Measurements from ENCODE around the gene ACTRT2. TPM values are rescaled to one million over a fixed set of nuclear protein-coding genes. Genes with fewer than 3 reads are reported as not detected.

ACTRT2 gene
- total RNA-seq, 1 donor from 2014 or later = not detected

DNA sequence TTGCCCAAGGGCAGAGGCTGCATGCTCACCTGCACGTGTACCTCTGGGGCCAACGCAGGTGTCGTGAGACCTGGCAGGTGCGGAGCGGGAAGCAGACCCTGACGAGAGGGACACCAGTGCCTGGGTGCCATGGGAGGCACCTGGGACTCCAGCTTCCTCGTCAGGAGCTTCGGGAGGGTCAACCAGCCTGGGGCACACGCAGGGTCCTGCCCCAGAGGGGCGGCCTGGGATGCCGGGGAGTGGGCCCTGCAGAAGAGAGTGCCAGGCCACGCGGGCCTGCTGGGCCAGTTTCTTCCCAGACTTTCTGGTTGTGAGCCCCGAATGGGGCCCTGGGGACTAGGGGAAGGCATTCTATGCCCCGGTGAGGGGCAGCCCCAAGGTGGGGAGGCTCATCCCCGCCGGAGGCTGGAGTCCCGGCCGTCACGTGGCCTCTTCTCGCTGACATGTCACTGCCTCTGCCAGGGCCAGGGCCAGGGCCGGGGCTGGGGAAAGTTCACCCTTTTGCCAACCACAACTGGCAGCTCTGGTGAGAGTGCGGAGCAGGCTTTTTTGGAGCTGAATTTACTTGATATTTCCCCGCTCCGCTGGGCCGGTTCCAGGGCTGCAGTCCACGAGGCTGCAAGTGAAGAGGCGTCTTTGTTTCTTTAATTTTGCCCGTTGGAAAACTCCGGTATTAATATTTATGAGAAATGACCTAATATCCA, 38.5 kb upstream of the ACTRT2 start:
- intact Hi-C loops (cut with micrococcal nuclease) = no loop called here
- no peak for TF ChIP-seq CTCF (IDR thresholded peaks at IDR 0.05; ENCODE audit: borderline replicate concordance)
- Histone ChIP-seq H3K4me1 (peaks cover 9% of the 10 kb centered on the region), H3K4me3 (no peak overlapping the region), H3K27ac (replicated peaks) (no peak overlapping the region), H3K9me3 (replicated peaks) (no peaks in the 10 kb centered on the region), H3K36me3 (no peaks in the 10 kb centered on the region), H3K27me3 (ENCODE audit: low read depth) (peaks cover 31% of the 10 kb centered on the region)
- peak; percentile 7 for DNase-seq

GRCh38 chr1:2983319-2983705, 38.0 kb upstream of the ACTRT2 start:
- intact Hi-C loops (cut with micrococcal nuclease) = no loop called here
- DNase-seq = no peak
- peaks cover 28% of the 10 kb centered on the region for H3K27me3 ChIP-seq (ENCODE audit: low read depth)
- no peak for TF ChIP-seq CTCF (IDR thresholded peaks at IDR 0.05; ENCODE audit: borderline replicate concordance)
- no peaks in the 10 kb centered on the region for H3K36me3 ChIP-seq
- peaks cover 9% of the 10 kb centered on the region for H3K4me1 ChIP-seq
- no peaks in the 10 kb centered on the region for H3K9me3 ChIP-seq (replicated peaks)
- H3K27ac ChIP-seq (replicated peaks) = no peak overlapping the region
- no peak overlapping the region for H3K4me3 ChIP-seq

- Histone ChIP-seq H3K9me3 (replicated peaks) (no peaks in the 10 kb centered on the region), H3K4me1 (peaks cover 9% of the 10 kb centered on the region), H3K27me3 (ENCODE audit: low read depth) (peaks cover 24% of the 10 kb centered on the region), H3K4me3 (no peak overlapping the region), H3K36me3 (no peaks in the 10 kb centered on the region), H3K27ac (replicated peaks) (no peak overlapping the region)
- DNase-seq = peak; percentile 11
- intact Hi-C loops (cut with micrococcal nuclease) = no loop called here
- no peak for TF ChIP-seq CTCF (IDR thresholded peaks at IDR 0.05; ENCODE audit: borderline replicate concordance)
These were observed 37.4 kb upstream of the ACTRT2 start for GRCh38 chr1:2983706-2984398.

GRCh38 chr1:2984399-2985061, 36.7 kb upstream of the ACTRT2 start:
- DNase-seq = peak; percentile 5

More at GRCh38 chr1:2984399-2985061, 36.7 kb upstream of the ACTRT2 start:
- Histone ChIP-seq H3K36me3 (no peaks in the 10 kb centered on the region), H3K4me1 (peaks cover 9% of the 10 kb centered on the region), H3K27me3 (ENCODE audit: low read depth) (peaks cover 24% of the 10 kb centered on the region), H3K9me3 (replicated peaks) (no peaks in the 10 kb centered on the region), H3K27ac (replicated peaks) (no peak overlapping the region), H3K4me3 (no peak overlapping the region)
- intact Hi-C loops (cut with micrococcal nuclease) = no loop called here
- TF ChIP-seq CTCF (IDR thresholded peaks at IDR 0.05; ENCODE audit: borderline replicate concordance) = no peak

Measured in left ventricle myocardium inferior (tissue), 1 donor.